ENCODE results near the gene PKIG. TPM values are rescaled to one million over a fixed set of nuclear protein-coding genes. Genes with fewer than 3 reads are reported as not detected.

The PKIG gene
- total and polyA plus RNA-seq, 10 of the 15 experiments (the other 5 are each of a cell fraction or from before 2014, with no cell fraction given), result 5.7 to 82.3 (median 39.7) TPM

DNA sequence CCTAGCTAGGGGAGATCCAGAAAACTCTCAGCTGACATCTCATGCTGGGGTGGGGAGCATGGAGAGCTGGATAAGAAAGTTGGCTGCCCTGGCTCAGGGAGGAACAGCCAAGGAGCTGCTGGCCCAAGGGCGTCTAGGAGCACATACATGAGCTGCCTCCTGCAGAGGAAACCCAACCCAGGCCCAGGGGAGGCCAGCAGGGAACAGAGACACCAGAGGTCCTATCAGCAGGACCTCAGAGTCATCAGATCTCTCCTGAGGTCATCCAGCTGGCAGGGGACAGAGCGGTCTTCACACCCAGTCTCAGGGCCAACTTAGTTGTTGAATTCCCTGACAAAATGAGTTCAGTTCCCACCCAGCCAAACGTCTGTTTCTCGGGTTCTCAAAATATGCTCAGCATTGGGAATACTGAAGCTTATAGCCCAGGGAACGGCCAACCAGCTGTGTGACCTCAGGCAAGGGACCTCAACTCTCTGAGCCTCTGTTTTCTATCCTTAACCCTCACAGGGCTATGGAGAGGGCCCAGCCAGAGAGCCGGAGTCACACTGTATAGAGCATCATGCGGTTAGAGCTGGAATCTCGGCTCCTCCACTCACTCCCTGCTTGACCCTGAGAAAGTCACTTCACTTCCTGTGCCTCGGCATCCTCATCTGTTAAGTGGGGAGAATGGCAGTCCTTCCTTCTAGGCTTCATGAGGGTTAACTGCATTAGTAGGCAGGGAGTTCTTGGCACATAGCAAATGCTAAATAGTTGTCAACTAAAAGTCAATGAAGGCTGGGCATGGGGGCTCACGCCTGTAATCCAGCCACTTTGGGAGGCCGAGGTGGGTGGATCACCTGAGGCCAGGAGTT lies 55.4 kb downstream of the PKIG start:
- Histone ChIP-seq H3K79me2 (ENCODE audit: control insufficient read depth, insufficient read depth, low read length) (peaks cover 18% of the 10 kb centered on the region), H2AFZ (ENCODE audit: control insufficient read depth, low read depth, low read length) (no peak overlapping the region), H4K20me1 (ENCODE audit: control insufficient read depth, insufficient read depth) (no peaks in the 10 kb centered on the region), H3K4me3 (no peak overlapping the region), H3K4me2 (ENCODE audit: control insufficient read depth, insufficient read depth) (no peak overlapping the region), H3K36me3 (ENCODE audit: control insufficient read depth in 2 of 2, insufficient read depth in 2 of 2, low read length in 1 of 2) (peaks cover 4 to 19% of the 10 kb centered on the region in 2 experiments), H3K27me3 (replicated peaks in 1 of 2; ENCODE audit: control insufficient read depth in 2 of 2, insufficient read depth in 2 of 2, low read length in 1 of 2) (no peaks in the 10 kb centered on the region), H3K27ac (ENCODE audit: control insufficient read depth, insufficient read depth) (no peak overlapping the region), H3K4me1 (ENCODE audit: control insufficient read depth, insufficient read depth, low read length) (peaks cover 22% of the 10 kb centered on the region), H3K9ac (ENCODE audit: control insufficient read depth, insufficient read depth, low read length) (no peak overlapping the region), H3K9me3 (replicated peaks; ENCODE audit: control insufficient read depth, insufficient read depth, low read length) (peaks cover 3% of the 10 kb centered on the region; the same call in 2 of the 3 replicates)
- TF ChIP-seq KLF5 (IDR thresholded peaks at IDR 0.05; ENCODE audit: partially characterized antibody) (no peak), RAD51 (IDR thresholded peaks at IDR 0.05) (no peak), ASH2L (IDR thresholded peaks at IDR 0.05; ENCODE audit: borderline replicate concordance, low read depth) (no peak)
- SMC1A ChIA-PET (ENCODE audit: uncharacterized antibody, unreplicated experiment), result interaction anchor here (8.1 kb wide), 1 partner anchor 46 kb away, joined by 46 read pairs; no protein-coding TSS in a partner anchor
- no peak for DNase-seq (ENCODE audit: low read depth, low spot score)
- 82% methylated on average over 11 of the region's 11 CpGs for WGBS (ENCODE audit: insufficient coverage, insufficient replicate concordance, low lambda C conversion rate, missing lambda C conversion rate)
- in situ Hi-C loops (cut with MboI), result no loop called here
- FAIRE-seq, result no peak
- intact Hi-C loops (cut with micrococcal nuclease; ENCODE audit: unreplicated experiment), result no loop called here
- no TSS peak for BruUV-seq (replicated peaks)
- ATAC-seq, result no peak
- RAD21 ChIA-PET (ENCODE audit: unreplicated experiment), result interaction anchor here (1.2 to 2.0 kb wide), 4 partner anchors 13 to 62 kb away, joined by 3 to 4 read pairs (median 4); no protein-coding TSS in a partner anchor
- POLR2A ChIA-PET, result interaction anchor here (0.9 kb wide), 1 partner anchor 28 kb away, joined by 4 read pairs; no protein-coding TSS in a partner anchor
- CTCF ChIA-PET, result interaction anchor here (1.2 kb wide), 1 partner anchor 91 kb away, joined by 3 read pairs; no protein-coding TSS in a partner anchor

DNA sequence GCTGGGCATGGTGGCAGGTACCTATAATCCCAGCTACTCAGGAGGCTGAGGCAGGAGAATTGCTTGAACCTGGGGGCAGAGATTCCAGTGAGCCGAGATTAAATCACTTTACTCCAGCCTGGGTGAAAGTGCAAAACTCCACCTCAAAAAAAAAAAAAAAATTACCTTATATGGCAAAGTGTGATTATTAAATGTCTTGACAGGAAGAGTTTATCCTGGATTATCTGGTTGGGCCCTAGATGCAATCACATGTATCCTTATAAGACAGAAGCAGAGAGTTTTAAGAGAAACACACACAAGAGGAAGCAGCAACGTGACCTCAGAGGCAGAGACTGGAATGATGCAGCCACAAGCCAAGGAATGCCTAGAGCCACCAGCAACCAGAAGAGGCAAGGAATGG lies 58.1 kb downstream of the PKIG start:
- DNase-seq (ENCODE audit: low read depth, low spot score) (no peak), ATAC-seq (no peak), FAIRE-seq (no peak)
- Histone ChIP-seq H3K36me3 (ENCODE audit: control insufficient read depth in 2 of 2, insufficient read depth in 2 of 2, low read length in 1 of 2) (peaks cover 2 to 10% of the 10 kb centered on the region in 2 experiments; a peak in 3 of 4 replicates), H3K9me3 (replicated peaks; ENCODE audit: control insufficient read depth, insufficient read depth, low read length) (peaks cover 3% of the 10 kb centered on the region; the same call in 2 of the 3 replicates), H3K27me3 (replicated peaks in 1 of 2; ENCODE audit: control insufficient read depth in 2 of 2, insufficient read depth in 2 of 2, low read length in 1 of 2) (no peaks in the 10 kb centered on the region), H4K20me1 (ENCODE audit: control insufficient read depth, insufficient read depth) (no peaks in the 10 kb centered on the region), H3K4me1 (ENCODE audit: control insufficient read depth, insufficient read depth, low read length) (peaks cover 50% of the 10 kb centered on the region), H3K4me2 (ENCODE audit: control insufficient read depth, insufficient read depth) (no peak overlapping the region), H3K9ac (ENCODE audit: control insufficient read depth, insufficient read depth, low read length) (no peak overlapping the region), H3K79me2 (ENCODE audit: control insufficient read depth, insufficient read depth, low read length) (peaks cover 33% of the 10 kb centered on the region), H2AFZ (ENCODE audit: control insufficient read depth, low read depth, low read length) (no peak overlapping the region), H3K4me3 (no peak overlapping the region), H3K27ac (ENCODE audit: control insufficient read depth, insufficient read depth) (peak overlapping the region; percentile 99)
- no TSS peak for BruUV-seq (replicated peaks)
- intact Hi-C loops (cut with micrococcal nuclease; ENCODE audit: unreplicated experiment), result no loop called here
- SMC1A ChIA-PET (ENCODE audit: uncharacterized antibody, unreplicated experiment), result interaction anchor here (2.0 kb wide), 1 partner anchor 43 kb away, joined by 5 read pairs; no protein-coding TSS in a partner anchor
- CTCF ChIA-PET, result interaction anchor here (1.1 kb wide), 1 partner anchor 42 kb away, joined by 3 read pairs; no protein-coding TSS in a partner anchor
- POLR2A ChIA-PET, result interaction anchor here (1.2 kb wide), 1 partner anchor 9 kb away, joined by 3 read pairs; no protein-coding TSS in a partner anchor
- no peak for TF ChIP-seq EZH2 (IDR thresholded peaks at IDR 0.05; ENCODE audit: borderline replicate concordance, control insufficient read depth, low read depth, low read length)
- TF ChIP-seq SMC3 (IDR thresholded peaks at IDR 0.05; ENCODE audit: borderline replicate concordance, low read length), result no peak
- no peak for TF ChIP-seq POU2F2 (IDR thresholded peaks at IDR 0.05; ENCODE audit: borderline replicate concordance, low read depth, low read length)
- no peak for TF ChIP-seq FOXK2 (IDR thresholded peaks at IDR 0.05)
- no peak for TF ChIP-seq WRNIP1 (IDR thresholded peaks at IDR 0.05; ENCODE audit: borderline replicate concordance, low read depth, low read length)
- 100% methylated on average over 2 of the region's 2 CpGs for WGBS (ENCODE audit: insufficient coverage, insufficient replicate concordance, low lambda C conversion rate, missing lambda C conversion rate)
- in situ Hi-C loops (cut with MboI), result no loop called here
- RAD21 ChIA-PET (ENCODE audit: unreplicated experiment), result no interaction called here
